GM12875 (cell line): ENCODE data around the gene TMC5.
"Not testable (repeated sequence)": the region's sequence is repeated elsewhere in the genome, so short reads cannot be mapped to it uniquely, and the experiment has no call there.

Experiments
- H3K4me3 ChIP-seq: one replicate; pipeline ENCODE4 v1.5.1; 2011; ENCODE audit warnings: low read depth, low read length, control low read depth
- TF ChIP-seq, protein P1 (sequence below): IDR thresholded peaks from 2 replicates; pipeline ENCODE4 v1.5.1; 2011; ENCODE audit warnings: low read depth, mild to moderate bottlenecking, control low read depth, inconsistent platforms, low read length, moderate library complexity, borderline replicate concordance; ENCODE audit not compliant: insufficient read depth

TMC5 gene, protein sequence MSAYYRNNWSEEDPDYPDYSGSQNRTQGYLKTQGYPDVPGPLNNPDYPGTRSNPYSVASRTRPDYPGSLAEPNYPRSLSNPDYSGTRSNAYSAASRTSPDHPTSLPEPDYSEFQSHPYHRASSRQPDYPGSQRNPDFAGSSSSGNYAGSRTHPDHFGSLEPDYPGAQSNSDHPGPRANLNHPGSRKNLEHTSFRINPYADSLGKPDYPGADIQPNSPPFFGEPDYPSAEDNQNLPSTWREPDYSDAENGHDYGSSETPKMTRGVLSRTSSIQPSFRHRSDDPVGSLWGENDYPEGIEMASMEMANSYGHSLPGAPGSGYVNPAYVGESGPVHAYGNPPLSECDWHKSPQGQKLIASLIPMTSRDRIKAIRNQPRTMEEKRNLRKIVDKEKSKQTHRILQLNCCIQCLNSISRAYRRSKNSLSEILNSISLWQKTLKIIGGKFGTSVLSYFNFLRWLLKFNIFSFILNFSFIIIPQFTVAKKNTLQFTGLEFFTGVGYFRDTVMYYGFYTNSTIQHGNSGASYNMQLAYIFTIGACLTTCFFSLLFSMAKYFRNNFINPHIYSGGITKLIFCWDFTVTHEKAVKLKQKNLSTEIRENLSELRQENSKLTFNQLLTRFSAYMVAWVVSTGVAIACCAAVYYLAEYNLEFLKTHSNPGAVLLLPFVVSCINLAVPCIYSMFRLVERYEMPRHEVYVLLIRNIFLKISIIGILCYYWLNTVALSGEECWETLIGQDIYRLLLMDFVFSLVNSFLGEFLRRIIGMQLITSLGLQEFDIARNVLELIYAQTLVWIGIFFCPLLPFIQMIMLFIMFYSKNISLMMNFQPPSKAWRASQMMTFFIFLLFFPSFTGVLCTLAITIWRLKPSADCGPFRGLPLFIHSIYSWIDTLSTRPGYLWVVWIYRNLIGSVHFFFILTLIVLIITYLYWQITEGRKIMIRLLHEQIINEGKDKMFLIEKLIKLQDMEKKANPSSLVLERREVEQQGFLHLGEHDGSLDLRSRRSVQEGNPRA

DNA sequence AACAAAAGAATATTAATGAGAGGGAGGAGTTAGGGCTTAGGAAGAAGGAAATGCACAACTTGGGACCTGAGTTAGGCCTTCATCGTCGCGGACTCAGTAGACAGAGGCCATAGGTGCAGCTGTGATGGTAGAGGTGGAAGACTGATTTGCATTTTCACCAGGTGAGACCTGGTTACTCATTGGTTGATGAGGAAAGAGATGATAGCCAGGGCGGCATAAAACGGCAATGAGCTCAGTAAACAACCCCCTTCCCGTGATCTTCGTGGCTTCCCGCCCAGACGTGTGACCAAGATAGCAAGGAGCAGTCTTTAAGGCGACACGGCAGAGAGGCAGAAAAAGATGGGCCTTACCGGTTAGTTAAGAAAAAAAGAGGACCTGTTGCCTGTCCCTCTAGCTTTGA, at the start of gene TMC5:
TSS of gene TMC5 (plus strand) at position 244 of the 400 bp plus-strand sequence. CDS start 22,156 bp downstream, outside the sequence.
- TF ChIP-seq, protein P1, sequence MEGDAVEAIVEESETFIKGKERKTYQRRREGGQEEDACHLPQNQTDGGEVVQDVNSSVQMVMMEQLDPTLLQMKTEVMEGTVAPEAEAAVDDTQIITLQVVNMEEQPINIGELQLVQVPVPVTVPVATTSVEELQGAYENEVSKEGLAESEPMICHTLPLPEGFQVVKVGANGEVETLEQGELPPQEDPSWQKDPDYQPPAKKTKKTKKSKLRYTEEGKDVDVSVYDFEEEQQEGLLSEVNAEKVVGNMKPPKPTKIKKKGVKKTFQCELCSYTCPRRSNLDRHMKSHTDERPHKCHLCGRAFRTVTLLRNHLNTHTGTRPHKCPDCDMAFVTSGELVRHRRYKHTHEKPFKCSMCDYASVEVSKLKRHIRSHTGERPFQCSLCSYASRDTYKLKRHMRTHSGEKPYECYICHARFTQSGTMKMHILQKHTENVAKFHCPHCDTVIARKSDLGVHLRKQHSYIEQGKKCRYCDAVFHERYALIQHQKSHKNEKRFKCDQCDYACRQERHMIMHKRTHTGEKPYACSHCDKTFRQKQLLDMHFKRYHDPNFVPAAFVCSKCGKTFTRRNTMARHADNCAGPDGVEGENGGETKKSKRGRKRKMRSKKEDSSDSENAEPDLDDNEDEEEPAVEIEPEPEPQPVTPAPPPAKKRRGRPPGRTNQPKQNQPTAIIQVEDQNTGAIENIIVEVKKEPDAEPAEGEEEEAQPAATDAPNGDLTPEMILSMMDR = no peak
- no peak within 1 kb of the TSS for H3K4me3 ChIP-seq

DNA sequence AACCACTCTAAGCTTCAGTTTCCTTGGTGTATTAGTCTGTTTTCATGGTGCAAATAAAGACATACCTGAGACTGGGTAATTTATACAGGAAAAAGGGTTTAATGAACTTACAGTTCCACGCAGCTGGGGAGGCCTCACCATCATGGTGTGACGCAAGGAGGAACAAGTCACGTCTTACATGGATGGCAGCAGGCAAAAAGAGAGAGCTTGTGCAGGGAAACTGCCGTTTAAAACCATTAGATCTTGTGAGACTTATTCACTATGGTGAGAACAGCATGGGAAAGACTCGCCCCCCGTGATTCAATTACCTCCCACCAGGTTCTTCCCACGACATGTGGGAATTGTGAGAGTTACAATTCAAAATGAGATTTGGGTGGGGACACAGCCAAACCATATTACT, 45.1 kb upstream of the TMC5 start:
- H3K4me3 ChIP-seq = not testable (repeated sequence)

DNA sequence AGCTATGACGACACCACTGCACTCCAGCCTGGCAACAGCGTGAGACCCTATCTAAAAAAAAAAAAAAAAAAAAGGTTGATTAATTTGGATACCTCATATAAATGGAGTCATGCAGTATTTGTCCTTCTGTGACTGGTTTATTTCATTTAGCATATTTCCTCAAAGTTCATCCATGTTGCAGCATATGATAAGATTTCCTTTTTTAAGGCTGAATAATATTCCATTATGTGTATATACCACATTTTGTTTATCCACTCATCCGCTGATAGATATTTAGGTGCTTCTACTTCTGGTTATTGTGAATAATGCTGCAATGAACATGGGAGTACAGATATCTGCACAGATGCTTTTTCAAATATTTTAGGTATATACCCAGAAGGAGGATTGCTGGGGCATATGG, 43.3 kb upstream of the TMC5 start:
- TF ChIP-seq, protein P1 = no peak
- no peak overlapping the region for H3K4me3 ChIP-seq

DNA sequence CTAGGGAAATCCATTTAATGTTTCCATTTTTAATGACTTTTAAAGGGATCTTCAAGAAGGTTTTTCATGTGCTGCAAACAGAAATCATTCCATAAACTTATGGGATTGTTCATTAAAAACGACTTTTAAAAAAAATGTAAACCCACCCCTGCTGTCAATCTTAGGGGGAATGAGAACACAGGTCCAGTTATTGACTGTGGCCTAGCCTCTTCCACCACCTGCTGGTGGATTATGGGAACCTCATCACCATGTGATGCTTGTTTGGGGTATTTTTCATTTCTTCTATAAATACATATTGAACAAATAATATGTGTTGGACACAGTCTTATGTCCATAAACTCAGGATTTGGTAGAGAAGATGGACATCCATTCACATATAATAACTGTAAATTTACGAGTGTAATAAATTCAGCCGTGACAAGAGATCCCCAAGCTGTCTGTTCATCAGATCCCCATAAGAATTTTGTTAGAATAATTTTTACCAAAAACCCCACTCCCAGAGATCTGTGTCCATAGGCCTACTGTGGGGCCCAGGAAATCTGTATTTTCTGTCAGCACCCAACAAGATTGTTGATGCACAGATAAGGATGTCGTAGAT, 42.0 kb upstream of the TMC5 start:
- no peak overlapping the region for H3K4me3 ChIP-seq

DNA sequence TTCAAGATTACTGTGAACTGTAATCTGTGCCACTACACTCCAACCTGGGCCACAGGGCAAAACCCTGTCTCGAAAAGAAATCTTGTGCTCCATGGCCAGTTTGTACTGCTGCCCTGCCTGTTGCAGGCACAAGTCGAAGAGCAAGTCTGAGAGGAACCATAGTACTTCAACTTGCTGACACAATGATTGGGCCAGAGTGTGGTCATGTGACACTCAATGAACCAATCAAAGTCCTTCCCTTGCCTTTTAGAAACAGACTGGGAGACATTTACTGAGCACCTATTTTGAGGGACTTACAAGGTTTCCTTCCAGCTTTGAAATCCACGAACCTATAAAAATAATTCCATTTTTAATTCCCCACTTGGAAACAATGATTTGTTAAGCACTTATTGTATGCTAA, 39.8 kb upstream of the TMC5 start:
- H3K4me3 ChIP-seq = no peak overlapping the region
- TF ChIP-seq, protein P1 = no peak

More for the DNA sequence above, 42.0 kb upstream of the TMC5 start:
- TF ChIP-seq, protein P1 = peak; percentile 68; the same call in 1 of the 2 replicates

DNA sequence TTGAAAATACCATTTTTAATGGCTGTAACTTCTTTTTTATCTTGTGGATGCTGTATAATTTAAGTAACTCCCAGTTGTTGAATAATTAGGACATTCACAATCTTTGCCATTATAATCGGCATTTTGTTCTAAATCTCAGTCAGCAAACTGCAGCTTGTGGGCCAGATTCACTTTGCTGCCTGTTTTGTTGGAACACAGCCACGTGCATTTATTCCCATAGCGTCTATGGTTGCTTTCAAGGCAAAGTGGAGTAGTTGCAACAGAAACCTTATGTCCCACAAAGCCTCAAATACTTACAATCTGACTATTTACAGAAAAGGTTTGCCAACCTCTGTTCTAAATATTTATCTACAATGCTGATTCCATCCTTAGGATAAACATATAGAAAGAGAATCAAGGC, 39.2 kb upstream of the TMC5 start:
- H3K4me3 ChIP-seq = no peak overlapping the region
- TF ChIP-seq, protein P1 = no peak

DNA sequence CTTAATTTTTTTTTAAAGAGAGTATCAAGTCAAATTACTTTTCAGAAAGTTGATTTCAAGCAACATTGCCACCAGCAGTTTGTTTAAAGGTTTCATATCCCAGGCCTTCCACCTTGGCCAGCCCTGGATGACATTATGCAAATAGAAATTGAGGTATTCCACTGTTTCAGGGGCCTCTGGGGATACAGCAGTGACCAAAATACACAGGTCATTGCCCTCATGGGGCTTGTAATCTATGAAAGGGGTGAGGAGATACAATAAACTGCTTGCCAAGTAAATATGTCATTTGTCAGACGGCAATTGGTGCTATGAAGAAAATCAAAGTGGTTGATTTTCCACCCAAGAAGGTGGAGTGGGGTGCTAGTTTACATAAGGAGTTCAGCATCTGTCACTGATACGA, 37.8 kb upstream of the TMC5 start:
- TF ChIP-seq, protein P1 = no peak
- no peak overlapping the region for H3K4me3 ChIP-seq
